Measurements from ENCODE around the gene SLITRK1.

SLITRK1 gene

GRCh38 chr13:83884141-83884540 lies 1.9 kb upstream of the SLITRK1 start:
- Histone ChIP-seq H3K4me1 (ENCODE audit: control insufficient read depth, insufficient read depth, low read length) (peaks cover 2% of the 10 kb centered on the region; the same call in 1 of the 2 replicates), H3K36me3 (ENCODE audit: control insufficient read depth, insufficient read depth, low read length) (no peaks in the 10 kb centered on the region), H3K4me3 (ENCODE audit: low read length) (no peak overlapping the region), H3K27ac (ENCODE audit: low read length) (no peak overlapping the region), H3K9me3 (ENCODE audit: control insufficient read depth, insufficient read depth, low read length) (no peaks in the 10 kb centered on the region), H3K27me3 (ENCODE audit: control insufficient read depth, insufficient read depth, low read length) (peaks cover 23% of the 10 kb centered on the region)
- DNase-seq (ENCODE audit: low read depth, low spot score) = no peak

DNA sequence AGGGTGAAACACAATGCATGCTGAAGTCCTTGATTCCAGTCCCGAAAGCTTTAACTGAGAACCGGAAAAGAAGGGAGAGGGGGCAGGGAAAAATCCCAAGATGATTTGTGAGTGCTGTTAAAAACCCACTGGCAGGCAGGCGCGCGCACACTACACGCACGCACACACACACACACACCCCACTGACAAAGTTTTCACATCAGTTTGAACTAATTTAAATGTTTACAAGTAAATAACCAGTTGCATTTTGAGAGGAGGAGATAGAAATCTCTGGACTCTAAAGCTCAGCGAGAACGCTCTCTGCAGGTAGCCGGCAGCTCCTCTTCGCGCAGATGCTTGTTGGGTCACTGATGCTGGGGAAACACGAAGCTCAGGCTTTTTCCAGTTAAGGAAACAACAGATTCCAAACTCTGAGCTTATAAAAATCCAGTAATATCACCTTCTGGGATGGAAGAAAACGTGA lies 818 bp upstream of the SLITRK1 start:
- H3K27ac ChIP-seq (ENCODE audit: low read length) = no peak overlapping the region
- H3K27me3 ChIP-seq (ENCODE audit: control insufficient read depth, insufficient read depth, low read length) = peaks cover 29% of the 10 kb centered on the region
- H3K4me3 ChIP-seq (ENCODE audit: low read length) = peak overlapping the region; percentile 34; the same call in 1 of the 2 replicates
- no peaks in the 10 kb centered on the region for H3K9me3 ChIP-seq (ENCODE audit: control insufficient read depth, insufficient read depth, low read length)
- WGBS (ENCODE audit: insufficient coverage, insufficient read length) = no CpG with 5 or more reads among the region's 14 CpGs
- no peaks in the 10 kb centered on the region for H3K36me3 ChIP-seq (ENCODE audit: control insufficient read depth, insufficient read depth, low read length)
- DNase-seq (ENCODE audit: low read depth, low spot score) = no peak
- peaks cover 2% of the 10 kb centered on the region; the same call in 1 of the 2 replicates for H3K4me1 ChIP-seq (ENCODE audit: control insufficient read depth, insufficient read depth, low read length)

GRCh38 chr13:83882606-83882959 lies 309 bp upstream of the SLITRK1 start:
- WGBS (ENCODE audit: insufficient coverage, insufficient read length) = no CpG with 5 or more reads among the region's 9 CpGs
- H3K9me3 ChIP-seq (ENCODE audit: control insufficient read depth, insufficient read depth, low read length) = no peaks in the 10 kb centered on the region
- DNase-seq (ENCODE audit: low read depth, low spot score) = no peak
- peak overlapping the region; percentile 54; the same call in 1 of the 2 replicates for H3K4me3 ChIP-seq (ENCODE audit: low read length)
- no peaks in the 10 kb centered on the region for H3K36me3 ChIP-seq (ENCODE audit: control insufficient read depth, insufficient read depth, low read length)
- H3K4me1 ChIP-seq (ENCODE audit: control insufficient read depth, insufficient read depth, low read length) = peaks cover 2% of the 10 kb centered on the region; the same call in 1 of the 2 replicates
- H3K27ac ChIP-seq (ENCODE audit: low read length) = no peak overlapping the region
- peaks cover 29% of the 10 kb centered on the region for H3K27me3 ChIP-seq (ENCODE audit: control insufficient read depth, insufficient read depth, low read length)

GRCh38 chr13:83881140-83881684 lies 1.1 kb downstream of the SLITRK1 start:
- no peak for DNase-seq (ENCODE audit: low read depth, low spot score)
- no peak overlapping the region; the same call in 1 of the 2 replicates for H3K4me3 ChIP-seq (ENCODE audit: low read length)

DNA sequence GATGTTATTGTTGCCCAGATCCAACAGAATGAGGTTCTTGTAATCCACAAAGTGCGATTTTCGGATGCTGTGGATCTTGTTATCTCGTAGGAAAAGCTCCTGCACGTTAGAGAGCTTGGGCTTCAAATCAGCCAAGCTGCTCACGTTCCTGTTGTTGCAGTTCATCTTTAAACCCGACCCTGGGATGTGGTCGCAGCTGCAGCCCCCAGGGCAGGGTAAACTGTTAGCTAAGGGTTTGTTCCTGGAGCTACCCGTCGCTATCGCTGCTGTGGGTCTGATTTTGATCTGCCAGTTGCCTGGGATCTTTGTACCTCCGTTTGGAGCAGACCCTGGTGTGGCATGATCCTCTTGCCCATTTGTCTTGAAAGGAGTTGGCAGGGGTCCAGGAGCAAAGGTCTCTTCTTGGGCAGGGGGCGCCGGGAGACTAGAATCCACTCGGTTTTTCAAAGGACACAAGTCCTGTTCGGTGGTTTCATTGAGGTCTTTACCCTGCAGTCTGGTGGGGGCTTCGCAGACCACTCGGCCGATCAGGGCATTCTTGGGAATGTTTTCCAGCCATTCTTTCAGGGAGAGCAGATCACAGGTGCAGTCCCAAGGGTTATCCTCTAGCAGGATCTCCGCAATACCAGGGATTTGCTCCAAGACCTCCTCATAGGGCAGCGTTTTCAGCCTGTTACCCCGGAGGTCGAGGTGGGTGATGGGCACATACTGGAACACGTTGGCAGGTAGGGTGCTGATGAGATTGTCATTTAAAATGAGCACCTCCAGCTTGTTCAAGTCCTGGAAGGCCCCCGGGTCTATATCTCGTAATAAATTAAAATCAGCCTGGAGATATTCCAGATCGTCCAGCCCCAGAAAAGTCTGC lies 1.8 kb downstream of the SLITRK1 start:
- Histone ChIP-seq H3K27ac (ENCODE audit: low read length) (no peak overlapping the region), H3K9me3 (ENCODE audit: control insufficient read depth, insufficient read depth, low read length) (no peaks in the 10 kb centered on the region), H3K4me3 (ENCODE audit: low read length) (no peak overlapping the region; the same call in 1 of the 2 replicates), H3K36me3 (ENCODE audit: control insufficient read depth, insufficient read depth, low read length) (no peaks in the 10 kb centered on the region), H3K4me1 (ENCODE audit: control insufficient read depth, insufficient read depth, low read length) (peaks cover 2% of the 10 kb centered on the region; the same call in 1 of the 2 replicates), H3K27me3 (ENCODE audit: control insufficient read depth, insufficient read depth, low read length) (peaks cover 29% of the 10 kb centered on the region)
- no peak for DNase-seq (ENCODE audit: low read depth, low spot score)
- no CpG with 5 or more reads among the region's 26 CpGs for WGBS (ENCODE audit: insufficient coverage, insufficient read length)

More at GRCh38 chr13:83881140-83881684, 1.1 kb downstream of the SLITRK1 start:
- Histone ChIP-seq H3K27me3 (ENCODE audit: control insufficient read depth, insufficient read depth, low read length) (peaks cover 29% of the 10 kb centered on the region), H3K9me3 (ENCODE audit: control insufficient read depth, insufficient read depth, low read length) (no peaks in the 10 kb centered on the region), H3K27ac (ENCODE audit: low read length) (no peak overlapping the region), H3K36me3 (ENCODE audit: control insufficient read depth, insufficient read depth, low read length) (no peaks in the 10 kb centered on the region), H3K4me1 (ENCODE audit: control insufficient read depth, insufficient read depth, low read length) (peaks cover 2% of the 10 kb centered on the region; the same call in 1 of the 2 replicates)
- no CpG with 5 or more reads among the region's 19 CpGs for WGBS (ENCODE audit: insufficient coverage, insufficient read length)

DNA sequence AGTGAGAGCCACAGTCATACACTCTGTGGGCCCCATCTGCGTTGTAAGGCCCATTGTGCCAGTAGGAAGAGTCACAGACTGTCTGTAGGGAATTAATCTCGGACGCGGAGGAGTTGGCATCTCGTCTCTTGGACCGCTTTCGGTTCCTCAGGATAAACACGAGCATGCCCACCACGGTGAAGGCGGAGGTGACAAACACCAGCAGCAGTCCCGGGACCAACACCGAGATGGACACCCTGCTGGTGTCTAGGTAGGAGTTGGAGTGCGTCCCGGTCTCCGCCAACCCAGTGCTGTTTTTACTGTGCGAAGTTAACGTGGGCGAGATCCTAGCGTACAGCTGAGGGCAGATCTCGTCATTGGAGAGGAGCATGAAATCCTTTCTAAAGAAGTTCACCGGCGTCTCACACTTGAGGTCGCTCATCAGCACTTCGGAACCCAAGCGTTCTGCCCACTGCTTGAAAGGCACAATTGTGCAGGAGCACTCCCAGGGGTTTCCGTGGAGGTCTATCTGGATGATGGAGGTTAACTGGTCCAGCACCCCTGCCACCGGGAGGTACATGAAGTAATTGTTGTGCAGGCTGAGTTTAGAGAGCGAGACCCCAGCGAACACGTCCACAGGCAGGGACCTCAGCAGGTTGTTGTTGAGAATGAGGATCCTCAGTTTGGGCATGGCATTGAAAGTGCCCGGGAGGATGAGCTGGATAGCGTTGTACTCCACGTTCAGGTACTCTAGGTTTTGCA lies 2.7 kb downstream of the SLITRK1 start:
- no peaks in the 10 kb centered on the region for H3K9me3 ChIP-seq (ENCODE audit: control insufficient read depth, insufficient read depth, low read length)
- H3K4me3 ChIP-seq (ENCODE audit: low read length) = peak overlapping the region; percentile 28; the same call in 1 of the 2 replicates
- no peak overlapping the region for H3K27ac ChIP-seq (ENCODE audit: low read length)
- peaks cover 2% of the 10 kb centered on the region; the same call in 1 of the 2 replicates for H3K4me1 ChIP-seq (ENCODE audit: control insufficient read depth, insufficient read depth, low read length)
- peaks cover 29% of the 10 kb centered on the region for H3K27me3 ChIP-seq (ENCODE audit: control insufficient read depth, insufficient read depth, low read length)
- no peaks in the 10 kb centered on the region for H3K36me3 ChIP-seq (ENCODE audit: control insufficient read depth, insufficient read depth, low read length)
- no CpG with 5 or more reads among the region's 33 CpGs for WGBS (ENCODE audit: insufficient coverage, insufficient read length)
- no peak for DNase-seq (ENCODE audit: low read depth, low spot score)

DNA sequence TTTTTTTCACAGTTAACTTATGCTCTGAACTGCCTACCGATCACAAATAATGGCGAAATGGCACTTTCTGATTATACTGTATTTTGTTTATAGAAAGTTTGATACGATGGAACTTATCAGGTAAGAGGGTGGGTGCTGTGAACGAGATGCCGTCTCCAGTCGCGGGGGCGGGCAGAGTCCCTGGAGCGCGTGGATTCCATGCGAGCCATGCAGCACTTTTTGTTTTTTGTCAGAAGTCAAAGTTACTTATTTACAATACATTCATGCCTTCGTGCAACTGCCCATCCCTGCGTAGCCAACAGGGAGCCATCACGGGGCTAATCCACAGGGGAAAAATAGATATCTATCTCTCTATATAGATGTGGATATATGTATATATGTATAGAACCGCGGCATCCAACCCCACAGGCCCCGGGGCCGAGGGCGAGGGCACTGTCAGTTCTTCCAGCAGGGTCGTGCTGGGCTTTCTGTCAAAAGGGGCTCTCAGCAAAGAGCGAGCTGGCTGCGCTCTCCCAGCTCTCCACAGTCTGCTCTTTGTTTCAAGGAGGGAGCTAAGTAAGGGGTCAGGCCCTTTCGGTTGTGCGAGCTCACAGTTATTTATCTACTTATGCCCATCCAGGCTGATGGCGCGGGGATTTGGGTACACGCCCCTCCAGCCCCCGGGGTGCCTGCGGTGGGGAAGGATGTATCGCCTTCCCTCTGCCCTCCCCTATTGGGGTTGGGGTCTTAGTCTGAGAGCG lies 3.4 kb downstream of the SLITRK1 start:
- Histone ChIP-seq H3K4me1 (ENCODE audit: control insufficient read depth, insufficient read depth, low read length) (peaks cover 2% of the 10 kb centered on the region; the same call in 1 of the 2 replicates), H3K27ac (ENCODE audit: low read length) (no peak overlapping the region), H3K36me3 (ENCODE audit: control insufficient read depth, insufficient read depth, low read length) (no peaks in the 10 kb centered on the region), H3K4me3 (ENCODE audit: low read length) (peak overlapping the region; percentile 28; the same call in 1 of the 2 replicates), H3K27me3 (ENCODE audit: control insufficient read depth, insufficient read depth, low read length) (peaks cover 29% of the 10 kb centered on the region), H3K9me3 (ENCODE audit: control insufficient read depth, insufficient read depth, low read length) (no peaks in the 10 kb centered on the region)
- WGBS (ENCODE audit: insufficient coverage, insufficient read length) = no CpG with 5 or more reads among the region's 31 CpGs
- no peak for DNase-seq (ENCODE audit: low read depth, low spot score)

GRCh38 chr13:83877651-83878355 lies 4.5 kb downstream of the SLITRK1 start:
- no CpG with 5 or more reads among the region's 12 CpGs for WGBS (ENCODE audit: insufficient coverage, insufficient read length)

GRCh38 chr13:83876546-83876945 lies 5.7 kb downstream of the SLITRK1 start:
- Histone ChIP-seq H3K27ac (ENCODE audit: low read length) (no peak overlapping the region), H3K4me3 (ENCODE audit: low read length) (no peak overlapping the region), H3K36me3 (ENCODE audit: control insufficient read depth, insufficient read depth, low read length) (no peaks in the 10 kb centered on the region), H3K9me3 (ENCODE audit: control insufficient read depth, insufficient read depth, low read length) (no peaks in the 10 kb centered on the region), H3K4me1 (ENCODE audit: control insufficient read depth, insufficient read depth, low read length) (peaks cover 2% of the 10 kb centered on the region; the same call in 1 of the 2 replicates), H3K27me3 (ENCODE audit: control insufficient read depth, insufficient read depth, low read length) (peaks cover 29% of the 10 kb centered on the region)
- WGBS (ENCODE audit: insufficient coverage, insufficient read length) = 100% methylated on average over 1 of the region's 3 CpGs
- DNase-seq (ENCODE audit: low read depth, low spot score) = no peak

More at GRCh38 chr13:83877651-83878355, 4.5 kb downstream of the SLITRK1 start:
- no peaks in the 10 kb centered on the region for H3K9me3 ChIP-seq (ENCODE audit: control insufficient read depth, insufficient read depth, low read length)
- no peaks in the 10 kb centered on the region for H3K36me3 ChIP-seq (ENCODE audit: control insufficient read depth, insufficient read depth, low read length)
- no peak overlapping the region for H3K27ac ChIP-seq (ENCODE audit: low read length)
- peaks cover 2% of the 10 kb centered on the region; the same call in 1 of the 2 replicates for H3K4me1 ChIP-seq (ENCODE audit: control insufficient read depth, insufficient read depth, low read length)
- H3K4me3 ChIP-seq (ENCODE audit: low read length) = no peak overlapping the region
- DNase-seq (ENCODE audit: low read depth, low spot score) = no peak
- H3K27me3 ChIP-seq (ENCODE audit: control insufficient read depth, insufficient read depth, low read length) = peaks cover 29% of the 10 kb centered on the region

All from iPS DF 6.9 (cell line).